SK-N-SH treated with all-trans-retinoic acid at 6 μM for 48 hours (cell line): ENCODE results near the gene PSMC1.

Experiments
- ATAC-seq: fragments of 200-7000 bp; cut with Tn5 transposase; 3 replicates; pipeline ENCODE4 v1.9.1; 2020; ENCODE audit warnings: mild to moderate bottlenecking, moderate library complexity
- BACH2 ChIP-seq: fragments of 250-450 bp; sonication (Bioruptor Pico); IDR thresholded peaks from 2 replicates; pipeline ENCODE4 v1.9.0; 2021; ENCODE audit warnings: mild to moderate bottlenecking, borderline replicate concordance
- CSDC2 ChIP-seq: fragments of 250-450 bp; sonication (Bioruptor Pico); IDR thresholded peaks from 2 replicates; pipeline ENCODE4 v1.5.0; 2020; ENCODE audit warnings: mild to moderate bottlenecking, moderate library complexity
- RARB ChIP-seq: fragments of 250-450 bp; sonication (Bioruptor Pico); IDR thresholded peaks from 2 replicates; pipeline ENCODE4 v1.8.0; 2021; ENCODE audit warnings: mild to moderate bottlenecking, moderate library complexity
- SNAI2 ChIP-seq: fragments of 250-450 bp; sonication (Bioruptor Pico); IDR thresholded peaks from 2 replicates; pipeline ENCODE4 v1.5.0; 2020; ENCODE audit warnings: mild to moderate bottlenecking, moderate library complexity
- TCF4 ChIP-seq: fragments of 250-450 bp; sonication (Bioruptor Pico); IDR thresholded peaks from 2 replicates; pipeline ENCODE4 v1.8.0; 2021; ENCODE audit warnings: mild to moderate bottlenecking, moderate library complexity, borderline replicate concordance
- TOX ChIP-seq: fragments of 250-450 bp; sonication (Bioruptor Pico); IDR thresholded peaks from 2 replicates; pipeline ENCODE4 v1.8.0; 2021; ENCODE audit warnings: mild to moderate bottlenecking, moderate library complexity, borderline replicate concordance
- ZC3H10 ChIP-seq: fragments of 250-450 bp; sonication (Bioruptor Pico); IDR thresholded peaks from 2 replicates; pipeline ENCODE4 v1.5.1; 2021; ENCODE audit warnings: mild to moderate bottlenecking, moderate library complexity
- ZFP3 ChIP-seq: fragments of 250-450 bp; sonication (Bioruptor Pico); IDR thresholded peaks from 2 replicates; pipeline ENCODE4 v1.5.0; 2020; ENCODE audit warnings: mild to moderate bottlenecking, moderate library complexity
- ZFP30 ChIP-seq: fragments of 450-650 bp; formaldehyde crosslinking; IDR thresholded peaks from 2 replicates; pipeline ENCODE4 v1.5.0; 2022; ENCODE audit warnings: mild to moderate bottlenecking, moderate library complexity
- ZNF565 ChIP-seq: fragments of 450-650 bp; formaldehyde crosslinking; conservative IDR thresholded peaks from 2 replicates; pipeline ENCODE4 v1.5.0; 2020; ENCODE audit warnings: low read depth, mild to moderate bottlenecking, moderate library complexity
- ZNF70 ChIP-seq: fragments of 450-650 bp; formaldehyde crosslinking; IDR thresholded peaks from 2 replicates; pipeline ENCODE4 v1.5.0; 2020; ENCODE audit warnings: mild to moderate bottlenecking, moderate library complexity
- ZNF8 ChIP-seq: fragments of 450-650 bp; formaldehyde crosslinking; IDR thresholded peaks from 2 replicates; pipeline ENCODE4 v1.5.0; 2020; ENCODE audit warnings: mild to moderate bottlenecking, moderate library complexity
- TF ChIP-seq, protein P1 (sequence below): fragments of 250-450 bp; sonication (Bioruptor Pico); IDR thresholded peaks from 2 replicates; pipeline ENCODE4 v1.8.0; 2020; ENCODE audit warnings: mild to moderate bottlenecking, moderate library complexity, borderline replicate concordance
- TF ChIP-seq, protein P2 (sequence below): fragments of 250-450 bp; sonication (Bioruptor Pico); IDR thresholded peaks from 2 replicates; pipeline ENCODE4 v1.5.1; 2021; ENCODE audit warnings: mild to moderate bottlenecking, moderate library complexity
- TF ChIP-seq, protein P3 (sequence below): fragments of 250-450 bp; sonication (Bioruptor Pico); IDR thresholded peaks from 2 replicates; pipeline ENCODE4 v1.8.0; 2021; ENCODE audit warnings: low read depth, mild to moderate bottlenecking, moderate library complexity, borderline replicate concordance
- TF ChIP-seq, protein P4 (sequence below): fragments of 250-450 bp; sonication (Bioruptor Pico); IDR thresholded peaks from 2 replicates; pipeline ENCODE4 v1.5.1; 2020; ENCODE audit warnings: low read depth, mild to moderate bottlenecking, moderate library complexity
- TF ChIP-seq, protein P5 (sequence below): fragments of 250-450 bp; sonication (Bioruptor Pico); IDR thresholded peaks from 2 replicates; pipeline ENCODE4 v1.5.0; 2020; ENCODE audit warnings: mild to moderate bottlenecking, moderate library complexity

The PSMC1 gene

DNA sequence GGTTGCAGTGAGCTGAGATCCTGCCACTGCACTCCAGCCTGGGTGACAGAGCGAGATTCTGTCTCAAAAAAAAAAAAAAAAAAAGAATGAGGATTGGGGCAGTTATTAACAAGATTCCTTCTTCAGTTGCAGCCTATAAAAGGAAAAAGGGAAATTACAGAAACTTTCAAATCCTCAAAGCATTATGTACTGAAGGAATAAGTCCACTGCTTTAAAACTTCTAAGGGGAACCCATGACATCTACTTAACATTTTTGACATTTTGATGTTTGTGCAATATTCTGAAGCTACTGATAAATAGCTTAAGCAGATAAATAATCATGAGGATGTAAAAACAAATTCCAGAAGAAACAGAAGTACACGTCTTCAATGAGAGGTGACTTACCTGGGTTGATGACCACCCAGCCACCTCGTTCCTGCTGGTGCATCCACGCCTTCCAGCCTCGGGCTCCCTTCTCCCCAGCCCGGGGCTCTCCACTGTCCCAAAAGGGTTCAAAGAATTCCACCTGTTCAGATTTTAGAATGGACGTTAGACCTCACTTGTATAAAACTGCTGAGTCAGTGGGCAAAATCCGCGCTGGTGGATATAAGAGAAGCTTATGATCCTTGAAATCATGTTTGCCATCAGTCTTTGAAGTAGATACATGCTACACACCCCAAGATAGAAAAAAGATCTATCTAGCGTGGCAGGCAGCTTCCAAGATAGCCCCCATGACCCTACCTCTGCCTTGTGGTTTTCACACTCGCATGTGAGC is 41.7 kb downstream of the PSMC1 start (continued):
- no peak for TF ChIP-seq ZFP3 (CRISPR knock-in tag)
- no peak for TF ChIP-seq TOX

DNA sequence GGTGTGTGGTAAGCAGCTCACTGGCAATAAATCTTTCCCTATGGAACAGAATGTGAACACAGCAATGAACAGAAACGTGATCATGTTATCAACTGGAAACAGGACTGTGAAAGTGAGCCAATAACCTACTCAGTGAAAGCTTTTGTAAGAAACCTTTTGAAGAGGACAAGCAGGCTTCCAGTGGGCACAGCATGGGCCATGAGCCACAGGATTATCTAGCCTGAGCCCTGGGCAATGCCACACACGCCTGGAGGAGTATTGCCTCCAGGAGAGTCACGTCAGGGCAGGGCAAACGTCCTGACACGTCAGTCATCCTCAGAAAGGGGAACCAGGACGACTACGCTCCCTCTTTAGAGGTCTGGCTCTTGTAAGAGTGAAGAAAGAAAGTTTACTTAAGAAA is 43.1 kb downstream of the PSMC1 start:
- TF ChIP-seq SNAI2 (CRISPR knock-in tag) (no peak), ZFP30 (CRISPR knock-in tag) (no peak), ZNF8 (CRISPR knock-in tag) (no peak), BACH2 (no peak), TCF4 (no peak)
- TF ChIP-seq, protein P1, sequence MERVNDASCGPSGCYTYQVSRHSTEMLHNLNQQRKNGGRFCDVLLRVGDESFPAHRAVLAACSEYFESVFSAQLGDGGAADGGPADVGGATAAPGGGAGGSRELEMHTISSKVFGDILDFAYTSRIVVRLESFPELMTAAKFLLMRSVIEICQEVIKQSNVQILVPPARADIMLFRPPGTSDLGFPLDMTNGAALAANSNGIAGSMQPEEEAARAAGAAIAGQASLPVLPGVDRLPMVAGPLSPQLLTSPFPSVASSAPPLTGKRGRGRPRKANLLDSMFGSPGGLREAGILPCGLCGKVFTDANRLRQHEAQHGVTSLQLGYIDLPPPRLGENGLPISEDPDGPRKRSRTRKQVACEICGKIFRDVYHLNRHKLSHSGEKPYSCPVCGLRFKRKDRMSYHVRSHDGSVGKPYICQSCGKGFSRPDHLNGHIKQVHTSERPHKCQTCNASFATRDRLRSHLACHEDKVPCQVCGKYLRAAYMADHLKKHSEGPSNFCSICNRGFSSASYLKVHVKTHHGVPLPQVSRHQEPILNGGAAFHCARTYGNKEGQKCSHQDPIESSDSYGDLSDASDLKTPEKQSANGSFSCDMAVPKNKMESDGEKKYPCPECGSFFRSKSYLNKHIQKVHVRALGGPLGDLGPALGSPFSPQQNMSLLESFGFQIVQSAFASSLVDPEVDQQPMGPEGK (CRISPR knock-in tag), result no peak
- TF ChIP-seq, protein P2, sequence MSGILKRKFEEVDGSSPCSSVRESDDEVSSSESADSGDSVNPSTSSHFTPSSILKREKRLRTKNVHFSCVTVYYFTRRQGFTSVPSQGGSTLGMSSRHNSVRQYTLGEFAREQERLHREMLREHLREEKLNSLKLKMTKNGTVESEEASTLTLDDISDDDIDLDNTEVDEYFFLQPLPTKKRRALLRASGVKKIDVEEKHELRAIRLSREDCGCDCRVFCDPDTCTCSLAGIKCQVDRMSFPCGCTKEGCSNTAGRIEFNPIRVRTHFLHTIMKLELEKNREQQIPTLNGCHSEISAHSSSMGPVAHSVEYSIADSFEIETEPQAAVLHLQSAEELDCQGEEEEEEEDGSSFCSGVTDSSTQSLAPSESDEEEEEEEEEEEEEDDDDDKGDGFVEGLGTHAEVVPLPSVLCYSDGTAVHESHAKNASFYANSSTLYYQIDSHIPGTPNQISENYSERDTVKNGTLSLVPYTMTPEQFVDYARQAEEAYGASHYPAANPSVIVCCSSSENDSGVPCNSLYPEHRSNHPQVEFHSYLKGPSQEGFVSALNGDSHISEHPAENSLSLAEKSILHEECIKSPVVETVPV, result no peak
- TF ChIP-seq, protein P3, sequence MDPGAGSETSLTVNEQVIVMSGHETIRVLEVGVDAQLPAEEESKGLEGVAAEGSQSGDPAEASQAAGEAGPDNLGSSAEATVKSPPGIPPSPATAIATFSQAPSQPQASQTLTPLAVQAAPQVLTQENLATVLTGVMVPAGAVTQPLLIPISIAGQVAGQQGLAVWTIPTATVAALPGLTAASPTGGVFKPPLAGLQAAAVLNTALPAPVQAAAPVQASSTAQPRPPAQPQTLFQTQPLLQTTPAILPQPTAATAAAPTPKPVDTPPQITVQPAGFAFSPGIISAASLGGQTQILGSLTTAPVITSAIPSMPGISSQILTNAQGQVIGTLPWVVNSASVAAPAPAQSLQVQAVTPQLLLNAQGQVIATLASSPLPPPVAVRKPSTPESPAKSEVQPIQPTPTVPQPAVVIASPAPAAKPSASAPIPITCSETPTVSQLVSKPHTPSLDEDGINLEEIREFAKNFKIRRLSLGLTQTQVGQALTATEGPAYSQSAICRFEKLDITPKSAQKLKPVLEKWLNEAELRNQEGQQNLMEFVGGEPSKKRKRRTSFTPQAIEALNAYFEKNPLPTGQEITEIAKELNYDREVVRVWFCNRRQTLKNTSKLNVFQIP (CRISPR knock-in tag), result no peak
- TF ChIP-seq, all 23 proteins: peak for 0
- no peak for ATAC-seq

DNA sequence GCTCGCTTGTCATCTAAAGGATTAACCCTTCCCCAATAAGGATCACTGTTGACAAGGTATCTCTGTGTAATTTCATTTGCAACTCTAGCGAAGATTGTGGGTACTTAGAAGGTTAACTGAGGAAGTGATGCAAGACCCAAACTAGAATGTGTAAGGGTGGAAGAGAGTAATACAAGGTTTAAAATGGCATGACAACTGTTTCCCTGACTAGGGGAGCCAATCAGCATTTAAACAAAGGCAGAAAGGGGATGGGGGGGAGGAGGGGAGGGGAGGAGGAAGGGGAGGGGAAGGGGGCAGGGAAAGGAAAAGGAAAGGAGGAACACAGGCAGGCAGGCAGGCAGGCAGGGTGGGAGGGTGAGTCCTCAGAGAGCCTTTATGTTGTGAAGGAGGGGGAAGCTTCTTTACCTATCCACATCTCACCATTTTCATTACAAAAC is 44.3 kb downstream of the PSMC1 start:
- peak; percentile 76 for ATAC-seq
- TF ChIP-seq, protein P4, sequence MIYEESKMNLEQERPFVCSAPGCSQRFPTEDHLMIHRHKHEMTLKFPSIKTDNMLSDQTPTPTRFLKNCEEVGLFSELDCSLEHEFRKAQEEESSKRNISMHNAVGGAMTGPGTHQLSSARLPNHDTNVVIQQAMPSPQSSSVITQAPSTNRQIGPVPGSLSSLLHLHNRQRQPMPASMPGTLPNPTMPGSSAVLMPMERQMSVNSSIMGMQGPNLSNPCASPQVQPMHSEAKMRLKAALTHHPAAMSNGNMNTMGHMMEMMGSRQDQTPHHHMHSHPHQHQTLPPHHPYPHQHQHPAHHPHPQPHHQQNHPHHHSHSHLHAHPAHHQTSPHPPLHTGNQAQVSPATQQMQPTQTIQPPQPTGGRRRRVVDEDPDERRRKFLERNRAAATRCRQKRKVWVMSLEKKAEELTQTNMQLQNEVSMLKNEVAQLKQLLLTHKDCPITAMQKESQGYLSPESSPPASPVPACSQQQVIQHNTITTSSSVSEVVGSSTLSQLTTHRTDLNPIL (CRISPR knock-in tag), result no peak
- TF ChIP-seq CSDC2 (CRISPR knock-in tag) (no peak), ZFP30 (CRISPR knock-in tag) (no peak)
- TF ChIP-seq, protein P5, sequence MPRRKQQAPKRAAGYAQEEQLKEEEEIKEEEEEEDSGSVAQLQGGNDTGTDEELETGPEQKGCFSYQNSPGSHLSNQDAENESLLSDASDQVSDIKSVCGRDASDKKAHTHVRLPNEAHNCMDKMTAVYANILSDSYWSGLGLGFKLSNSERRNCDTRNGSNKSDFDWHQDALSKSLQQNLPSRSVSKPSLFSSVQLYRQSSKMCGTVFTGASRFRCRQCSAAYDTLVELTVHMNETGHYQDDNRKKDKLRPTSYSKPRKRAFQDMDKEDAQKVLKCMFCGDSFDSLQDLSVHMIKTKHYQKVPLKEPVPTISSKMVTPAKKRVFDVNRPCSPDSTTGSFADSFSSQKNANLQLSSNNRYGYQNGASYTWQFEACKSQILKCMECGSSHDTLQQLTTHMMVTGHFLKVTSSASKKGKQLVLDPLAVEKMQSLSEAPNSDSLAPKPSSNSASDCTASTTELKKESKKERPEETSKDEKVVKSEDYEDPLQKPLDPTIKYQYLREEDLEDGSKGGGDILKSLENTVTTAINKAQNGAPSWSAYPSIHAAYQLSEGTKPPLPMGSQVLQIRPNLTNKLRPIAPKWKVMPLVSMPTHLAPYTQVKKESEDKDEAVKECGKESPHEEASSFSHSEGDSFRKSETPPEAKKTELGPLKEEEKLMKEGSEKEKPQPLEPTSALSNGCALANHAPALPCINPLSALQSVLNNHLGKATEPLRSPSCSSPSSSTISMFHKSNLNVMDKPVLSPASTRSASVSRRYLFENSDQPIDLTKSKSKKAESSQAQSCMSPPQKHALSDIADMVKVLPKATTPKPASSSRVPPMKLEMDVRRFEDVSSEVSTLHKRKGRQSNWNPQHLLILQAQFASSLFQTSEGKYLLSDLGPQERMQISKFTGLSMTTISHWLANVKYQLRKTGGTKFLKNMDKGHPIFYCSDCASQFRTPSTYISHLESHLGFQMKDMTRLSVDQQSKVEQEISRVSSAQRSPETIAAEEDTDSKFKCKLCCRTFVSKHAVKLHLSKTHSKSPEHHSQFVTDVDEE (CRISPR knock-in tag), result no peak
- TF ChIP-seq, protein P1 (CRISPR knock-in tag), result no peak

DNA sequence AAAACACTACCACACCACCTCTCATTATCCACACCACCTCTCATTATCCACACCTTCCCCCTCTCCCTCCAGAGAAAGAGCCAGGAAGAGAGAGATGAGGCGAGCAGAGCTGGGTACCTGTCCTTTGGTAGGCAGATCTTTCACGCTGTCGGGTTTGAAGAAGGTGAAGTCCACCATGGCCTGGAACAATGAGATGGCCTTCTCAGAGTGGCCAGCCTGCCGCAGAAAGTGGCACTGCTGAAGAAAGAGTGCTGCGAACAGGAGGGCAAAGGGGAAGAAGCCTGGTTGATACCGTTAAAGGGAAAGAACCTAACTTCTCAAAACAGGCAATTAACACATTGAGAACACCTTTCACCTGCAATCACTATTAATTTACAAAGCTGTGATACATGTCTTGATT is 44.8 kb downstream of the PSMC1 start:
- TF ChIP-seq, protein P4 (CRISPR knock-in tag), result no peak
- TF ChIP-seq ZC3H10 (CRISPR knock-in tag) (no peak), ZFP30 (CRISPR knock-in tag) (no peak), ZNF565 (CRISPR knock-in tag) (no peak), RARB (CRISPR knock-in tag) (no peak), ZNF70 (CRISPR knock-in tag) (no peak)
- TF ChIP-seq, protein P3 (CRISPR knock-in tag), result no peak
- peak; percentile 58 for ATAC-seq
